ENCODE results near the gene NEMP2.

The NEMP2 gene

DNA sequence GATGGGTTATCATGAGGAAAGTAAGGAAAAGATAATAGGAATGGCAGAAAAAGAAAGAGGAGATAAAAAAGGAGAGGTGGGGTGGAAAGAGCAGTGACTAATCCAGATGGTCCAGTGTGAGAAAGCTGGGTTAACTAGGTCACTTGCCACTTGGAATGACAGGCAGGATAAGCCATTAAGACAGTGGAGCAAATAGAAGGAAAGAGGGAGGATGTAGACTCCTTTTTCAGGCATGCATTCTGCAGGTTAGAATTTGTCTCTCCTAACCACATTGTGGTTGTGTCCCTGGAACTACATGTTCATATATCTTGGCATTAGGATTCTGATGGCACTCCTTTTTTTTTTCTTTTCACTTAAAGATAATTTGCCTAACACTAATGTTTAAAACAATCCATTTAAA, 13.4 kb upstream of the NEMP2 start:
- TF ChIP-seq, protein P1, sequence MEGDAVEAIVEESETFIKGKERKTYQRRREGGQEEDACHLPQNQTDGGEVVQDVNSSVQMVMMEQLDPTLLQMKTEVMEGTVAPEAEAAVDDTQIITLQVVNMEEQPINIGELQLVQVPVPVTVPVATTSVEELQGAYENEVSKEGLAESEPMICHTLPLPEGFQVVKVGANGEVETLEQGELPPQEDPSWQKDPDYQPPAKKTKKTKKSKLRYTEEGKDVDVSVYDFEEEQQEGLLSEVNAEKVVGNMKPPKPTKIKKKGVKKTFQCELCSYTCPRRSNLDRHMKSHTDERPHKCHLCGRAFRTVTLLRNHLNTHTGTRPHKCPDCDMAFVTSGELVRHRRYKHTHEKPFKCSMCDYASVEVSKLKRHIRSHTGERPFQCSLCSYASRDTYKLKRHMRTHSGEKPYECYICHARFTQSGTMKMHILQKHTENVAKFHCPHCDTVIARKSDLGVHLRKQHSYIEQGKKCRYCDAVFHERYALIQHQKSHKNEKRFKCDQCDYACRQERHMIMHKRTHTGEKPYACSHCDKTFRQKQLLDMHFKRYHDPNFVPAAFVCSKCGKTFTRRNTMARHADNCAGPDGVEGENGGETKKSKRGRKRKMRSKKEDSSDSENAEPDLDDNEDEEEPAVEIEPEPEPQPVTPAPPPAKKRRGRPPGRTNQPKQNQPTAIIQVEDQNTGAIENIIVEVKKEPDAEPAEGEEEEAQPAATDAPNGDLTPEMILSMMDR (IDR thresholded peaks at IDR 0.05; ENCODE audit: poor library complexity, severe bottlenecking), result no peak
- no peaks in the 10 kb centered on the region for H3K36me3 ChIP-seq (ENCODE audit: low read depth)

DNA sequence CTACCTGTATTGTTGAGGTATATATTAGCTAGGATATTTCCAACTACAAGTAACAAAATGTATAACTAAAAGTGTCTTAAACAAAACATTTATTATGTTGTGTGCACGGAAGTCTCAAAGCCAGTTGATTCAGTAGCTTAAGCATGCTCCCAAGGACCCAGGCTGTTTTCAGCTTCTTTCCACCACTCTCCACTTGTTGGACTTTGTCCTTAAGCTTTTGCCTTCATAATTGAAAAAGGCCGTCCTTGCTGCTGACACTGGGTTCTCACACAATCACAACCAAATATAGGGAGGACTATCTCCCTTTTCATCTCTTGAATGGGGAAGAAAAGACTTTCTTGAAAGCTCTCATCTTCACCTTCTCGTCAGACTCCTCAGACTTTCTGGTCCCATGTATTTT, 12.2 kb upstream of the NEMP2 start:
- TF ChIP-seq, protein P1 (IDR thresholded peaks at IDR 0.05; ENCODE audit: poor library complexity, severe bottlenecking), result no peak
- H3K4me3 ChIP-seq (ENCODE audit: severe bottlenecking), result no peak overlapping the region
- no peak for DNase-seq (ENCODE audit: low spot score)

More for the DNA sequence above, 13.4 kb upstream of the NEMP2 start:
- Histone ChIP-seq H3K27me3 (ENCODE audit: insufficient read depth, poor library complexity, severe bottlenecking) (no peaks in the 10 kb centered on the region), H3K4me1 (ENCODE audit: insufficient read depth, poor library complexity, severe bottlenecking) (peaks cover 8% of the 10 kb centered on the region), H3K27ac (ENCODE audit: poor library complexity, severe bottlenecking) (no peak overlapping the region), H3K9me3 (ENCODE audit: severe bottlenecking) (no peaks in the 10 kb centered on the region), H3K4me3 (ENCODE audit: severe bottlenecking) (no peak overlapping the region)
- no peak for DNase-seq (ENCODE audit: low spot score)
- 0 out of 3 replicates have a peak, but pooled peaks have one; percentile 33 for ATAC-seq (ENCODE audit: low read depth)

DNA sequence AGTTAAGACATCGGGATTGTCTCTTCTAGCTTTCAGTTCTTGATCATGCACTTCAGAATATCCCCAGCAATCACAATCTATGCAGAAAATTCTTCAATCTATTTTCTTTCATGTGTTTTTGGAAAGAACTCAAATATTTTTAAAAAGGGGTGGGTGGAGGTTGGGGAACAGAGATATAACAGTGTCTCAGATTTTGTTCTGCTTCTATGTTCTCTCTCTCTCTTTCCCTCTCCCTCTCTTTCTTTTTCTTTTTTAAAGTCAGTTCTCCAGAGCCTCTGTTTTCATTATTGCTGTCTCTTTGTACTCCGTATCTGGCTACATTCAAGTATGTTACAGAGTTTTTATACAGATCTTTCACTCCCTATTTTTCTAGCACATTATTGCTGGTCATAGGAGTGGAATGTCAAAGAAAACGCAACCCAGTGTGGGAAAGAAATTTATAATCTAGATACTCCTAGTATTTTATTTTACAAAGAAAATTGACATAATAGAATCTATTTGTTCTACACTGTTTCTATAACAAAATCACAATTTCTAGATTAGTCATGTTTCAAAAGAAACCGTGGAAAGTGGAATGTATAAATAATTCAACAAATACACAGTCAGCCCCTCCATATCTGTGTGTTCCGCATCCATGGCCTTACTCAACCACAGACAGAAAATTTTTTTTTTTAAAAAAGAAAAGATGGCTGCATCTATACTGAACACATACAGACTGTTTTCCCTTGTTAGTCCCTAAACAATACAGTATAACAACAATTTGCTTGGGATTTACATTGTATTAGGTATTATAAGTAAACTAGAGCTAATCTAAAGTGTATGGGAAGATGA, 11.2 kb upstream of the NEMP2 start:
- TF ChIP-seq, protein P1 (IDR thresholded peaks at IDR 0.05; ENCODE audit: poor library complexity, severe bottlenecking), result no peak
- no peak overlapping the region for H3K27ac ChIP-seq (ENCODE audit: poor library complexity, severe bottlenecking)
- ATAC-seq (ENCODE audit: low read depth) (no peak), DNase-seq (ENCODE audit: low spot score) (no peak)
- H3K27me3 ChIP-seq (ENCODE audit: insufficient read depth, poor library complexity, severe bottlenecking), result no peaks in the 10 kb centered on the region
- no peak overlapping the region for H3K4me3 ChIP-seq (ENCODE audit: severe bottlenecking)
- no peaks in the 10 kb centered on the region; the same call in 1 of the 2 replicates for H3K36me3 ChIP-seq (ENCODE audit: low read depth)
- peaks cover 8% of the 10 kb centered on the region for H3K9me3 ChIP-seq (ENCODE audit: severe bottlenecking)
- H3K4me1 ChIP-seq (ENCODE audit: insufficient read depth, poor library complexity, severe bottlenecking), result peaks cover 8% of the 10 kb centered on the region

More for the DNA sequence above, 12.2 kb upstream of the NEMP2 start:
- H3K36me3 ChIP-seq (ENCODE audit: low read depth), result no peaks in the 10 kb centered on the region
- H3K27me3 ChIP-seq (ENCODE audit: insufficient read depth, poor library complexity, severe bottlenecking), result no peaks in the 10 kb centered on the region
- no peak for ATAC-seq (ENCODE audit: low read depth)
- peaks cover 8% of the 10 kb centered on the region for H3K4me1 ChIP-seq (ENCODE audit: insufficient read depth, poor library complexity, severe bottlenecking)
- H3K27ac ChIP-seq (ENCODE audit: poor library complexity, severe bottlenecking), result no peak overlapping the region
- no peaks in the 10 kb centered on the region for H3K9me3 ChIP-seq (ENCODE audit: severe bottlenecking)

DNA sequence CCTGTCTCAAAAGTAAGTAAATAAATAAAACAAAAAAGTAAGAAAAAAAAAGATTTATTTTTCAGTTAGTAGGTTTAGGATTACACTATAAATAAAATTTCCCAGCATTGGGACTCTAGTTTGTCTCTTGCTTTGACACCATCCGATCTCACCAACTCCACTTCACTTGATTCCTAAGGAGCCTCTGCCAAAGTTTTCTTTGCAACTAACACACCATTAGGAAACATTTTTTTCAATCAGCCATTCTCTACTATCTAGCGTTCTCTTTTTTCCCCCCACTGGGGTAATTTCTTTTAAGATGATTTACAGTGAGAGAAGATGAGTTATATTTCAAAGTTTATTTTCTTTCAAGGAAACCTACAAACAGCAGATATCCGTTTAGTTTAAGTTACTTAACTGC, 10.6 kb upstream of the NEMP2 start:
- H3K27me3 ChIP-seq (ENCODE audit: insufficient read depth, poor library complexity, severe bottlenecking), result no peaks in the 10 kb centered on the region
- H3K4me1 ChIP-seq (ENCODE audit: insufficient read depth, poor library complexity, severe bottlenecking), result peaks cover 8% of the 10 kb centered on the region
- TF ChIP-seq, protein P1 (IDR thresholded peaks at IDR 0.05; ENCODE audit: poor library complexity, severe bottlenecking), result no peak
- no peaks in the 10 kb centered on the region; the same call in 1 of the 2 replicates for H3K36me3 ChIP-seq (ENCODE audit: low read depth)
- ATAC-seq (ENCODE audit: low read depth) (no peak), DNase-seq (ENCODE audit: low spot score) (no peak)
- no peak overlapping the region for H3K27ac ChIP-seq (ENCODE audit: poor library complexity, severe bottlenecking)
- H3K4me3 ChIP-seq (ENCODE audit: severe bottlenecking), result no peak overlapping the region
- peaks cover 13% of the 10 kb centered on the region for H3K9me3 ChIP-seq (ENCODE audit: severe bottlenecking)

DNA sequence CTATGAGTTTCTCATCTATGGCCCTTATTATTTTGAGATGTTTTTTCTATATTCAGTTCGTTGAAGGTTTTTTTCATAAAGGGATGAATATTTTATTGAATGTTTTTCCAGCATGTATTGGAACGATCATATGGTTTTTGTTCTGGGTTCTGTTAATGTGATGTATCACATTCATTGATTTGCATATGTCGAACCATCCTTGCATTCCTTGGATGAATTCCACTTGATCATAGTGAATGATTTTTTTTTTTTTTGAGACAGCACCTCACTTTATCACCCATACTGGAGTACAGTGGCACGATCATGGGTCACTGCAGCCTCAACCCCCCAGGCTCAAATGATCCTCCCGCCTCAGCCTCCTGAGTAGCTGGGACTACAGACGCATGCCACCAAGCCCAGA, 5.5 kb upstream of the NEMP2 start:
- TF ChIP-seq, protein P1 (IDR thresholded peaks at IDR 0.05; ENCODE audit: poor library complexity, severe bottlenecking), result no peak
- no peak overlapping the region for H3K4me3 ChIP-seq (ENCODE audit: severe bottlenecking)
- H3K27ac ChIP-seq (ENCODE audit: poor library complexity, severe bottlenecking), result no peak overlapping the region
- H3K9me3 ChIP-seq (ENCODE audit: severe bottlenecking), result peaks cover 22% of the 10 kb centered on the region
- H3K36me3 ChIP-seq (ENCODE audit: low read depth), result no peaks in the 10 kb centered on the region; the same call in 1 of the 2 replicates
- H3K27me3 ChIP-seq (ENCODE audit: insufficient read depth, poor library complexity, severe bottlenecking), result no peaks in the 10 kb centered on the region
- ATAC-seq (ENCODE audit: low read depth) (no peak), DNase-seq (ENCODE audit: low spot score) (no peak)
- H3K4me1 ChIP-seq (ENCODE audit: insufficient read depth, poor library complexity, severe bottlenecking), result peaks cover 6% of the 10 kb centered on the region

Measured in RWPE2 (cell line).